GM18867 (cell line): ENCODE data around the gene PREX1.

ENCODE experiments used
- ATAC-seq: cut with Tn5 transposase; IDR thresholded peaks from one replicate; pipeline ENCODE4 v1.9.1; 2021; ENCODE audit warnings: mild to moderate bottlenecking, moderate library complexity; ENCODE audit not compliant: unreplicated experiment

PREX1 gene

DNA sequence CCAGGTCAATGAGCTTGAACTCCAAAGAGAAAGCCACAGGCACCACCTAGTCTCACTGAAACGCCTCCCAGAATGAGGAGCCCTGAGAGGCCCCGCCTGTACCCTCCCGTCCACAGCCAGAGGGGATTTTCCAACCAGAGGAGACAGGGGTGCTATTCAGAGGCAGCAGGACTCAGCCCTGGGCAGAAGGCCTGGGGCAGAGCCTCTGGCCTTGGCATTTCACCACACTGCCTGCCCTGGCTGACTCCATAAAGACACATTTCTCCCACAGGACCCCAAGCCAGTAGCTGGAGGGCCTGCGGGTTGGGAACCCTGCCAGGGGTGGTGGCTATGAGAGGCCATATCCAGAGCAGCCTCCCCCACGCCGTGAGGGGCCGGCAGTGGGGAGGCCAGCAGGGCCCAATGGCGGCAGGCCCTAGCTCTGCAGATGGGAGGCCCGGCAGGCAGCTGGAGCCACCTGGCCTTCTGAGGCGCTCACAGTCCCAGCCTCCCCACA is 159.3 kb downstream of the PREX1 start:
- ATAC-seq: no peak

DNA sequence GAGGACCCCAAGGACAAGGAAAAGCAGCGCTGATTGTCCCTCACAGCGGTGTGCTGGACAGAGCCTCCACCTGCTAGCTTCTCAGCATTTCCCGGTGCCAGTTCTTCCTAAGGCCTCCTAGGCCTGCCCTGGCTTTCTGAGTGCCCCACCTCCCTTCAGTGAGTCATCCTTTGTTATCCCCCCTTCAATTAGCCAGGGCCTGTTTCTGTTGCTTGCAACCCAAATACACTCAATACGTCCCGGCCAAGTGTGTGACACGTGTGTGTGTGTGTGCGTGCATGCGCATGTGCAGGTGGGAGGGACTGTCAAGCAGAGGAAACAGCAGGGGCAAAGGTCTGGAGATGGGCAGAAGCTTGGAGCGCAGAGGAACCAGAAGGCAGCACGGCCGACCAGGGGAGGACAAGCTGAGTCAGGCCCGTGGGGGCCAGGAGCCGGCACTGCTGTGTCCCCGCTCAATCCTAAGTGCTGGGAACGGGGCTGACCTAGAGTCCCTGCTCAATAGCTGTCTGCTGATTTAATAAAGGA is 159.8 kb downstream of the PREX1 start:
- no peak for ATAC-seq

DNA sequence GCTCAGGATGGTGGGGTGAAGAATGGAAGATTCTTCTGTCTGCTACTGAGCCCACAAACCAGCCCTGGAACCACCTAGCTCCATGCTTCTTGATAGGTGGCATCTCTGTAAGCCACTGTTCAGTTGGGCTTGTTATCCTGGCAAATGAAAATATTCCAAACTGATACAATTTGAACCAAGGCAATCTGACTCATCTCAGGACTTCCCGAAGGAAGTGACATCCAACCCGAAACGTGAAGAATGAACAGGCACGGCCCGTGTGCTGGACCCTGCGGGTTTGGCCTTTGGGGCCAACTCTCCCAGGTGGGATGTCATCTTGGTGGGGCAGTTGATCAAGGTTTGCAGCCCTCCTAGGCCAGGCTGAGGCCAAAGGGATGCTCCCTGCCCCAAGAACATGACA is 160.3 kb downstream of the PREX1 start:
- ATAC-seq: no peak

DNA sequence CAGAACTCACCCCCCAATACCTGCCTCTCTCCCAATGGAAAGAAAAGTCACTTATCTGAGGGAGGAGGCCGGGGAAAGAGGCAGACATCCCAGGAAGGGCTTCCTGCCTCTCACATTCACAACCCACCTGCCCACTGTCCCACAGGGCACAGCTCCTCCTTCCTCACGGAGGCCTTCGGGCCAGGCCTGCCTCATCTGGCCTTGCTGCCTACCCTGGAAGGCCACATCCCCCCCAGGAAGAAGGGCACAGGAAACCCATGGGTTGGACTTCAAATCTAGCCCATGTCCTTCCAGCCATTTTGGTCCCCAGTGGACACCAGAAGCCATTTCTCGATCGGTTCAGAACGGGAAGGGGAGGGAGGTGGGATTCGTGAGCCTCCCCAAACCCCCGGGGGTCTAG is 162.0 kb downstream of the PREX1 start:
- ATAC-seq: no peak

DNA sequence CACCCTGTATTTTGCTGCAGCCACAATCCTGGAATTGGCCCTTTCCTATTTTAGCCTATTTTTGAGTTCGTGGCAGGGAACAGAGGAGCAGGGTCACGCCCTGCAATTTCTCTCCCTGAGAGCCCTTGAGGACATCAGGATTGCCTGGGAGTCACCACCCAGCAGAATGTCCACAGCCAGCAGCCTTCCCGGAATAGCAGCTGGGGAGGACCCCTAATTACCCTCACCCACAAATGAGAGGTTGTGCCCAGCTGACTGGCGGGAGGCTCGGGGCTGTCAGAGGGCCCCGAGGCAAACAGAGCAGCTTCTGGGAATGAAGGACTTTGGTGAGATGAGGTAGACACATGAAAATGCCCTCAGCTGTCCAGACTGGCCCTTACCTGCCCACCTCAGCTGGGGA is 165.1 kb downstream of the PREX1 start:
- ATAC-seq: no peak

DNA sequence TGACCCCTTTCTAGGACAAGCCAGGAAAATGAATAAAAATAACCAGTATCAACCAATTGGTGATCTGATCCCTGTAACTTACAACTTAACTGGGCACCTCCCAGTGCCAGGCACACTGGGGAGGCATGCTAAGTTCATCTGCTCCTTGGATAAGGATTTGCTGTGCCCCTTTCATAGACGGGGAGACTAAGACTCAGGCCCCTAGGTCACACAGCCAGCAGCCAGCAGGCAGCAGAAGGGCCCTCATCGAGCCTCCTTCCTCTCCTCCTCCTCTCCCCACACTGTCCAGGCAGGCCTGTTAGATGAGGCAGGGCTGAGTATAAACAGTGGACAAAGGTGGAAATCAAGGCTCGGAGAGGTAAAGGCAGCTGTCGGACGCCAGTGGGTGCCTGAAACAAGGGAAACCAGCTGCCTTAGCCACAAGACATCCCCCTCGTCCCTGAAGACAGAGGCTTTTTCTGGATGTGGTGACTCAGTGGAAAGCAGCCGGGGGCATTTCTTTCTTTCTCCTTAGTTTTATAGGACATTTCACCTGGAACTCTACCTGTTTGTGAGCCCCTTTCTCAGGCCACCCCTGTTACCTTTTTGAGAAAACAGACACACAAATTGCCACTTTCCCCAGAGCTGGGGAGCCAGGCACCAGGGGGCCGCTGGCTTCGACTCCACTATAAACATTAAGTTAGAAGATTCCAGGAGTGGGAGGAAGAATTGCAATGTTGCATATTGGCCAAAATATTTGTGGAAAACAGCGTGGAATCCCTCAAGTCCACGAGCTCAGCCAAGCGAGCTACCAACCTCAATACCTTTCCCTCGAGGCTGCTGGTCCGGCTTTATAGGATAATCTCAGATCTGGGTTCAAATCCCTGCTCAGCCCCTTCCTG is 166.0 kb downstream of the PREX1 start:
- ATAC-seq: no peak

- no peak for ATAC-seq
Observed at GRCh38 chr20:48660788-48661187, 167.0 kb downstream of the PREX1 start.

DNA sequence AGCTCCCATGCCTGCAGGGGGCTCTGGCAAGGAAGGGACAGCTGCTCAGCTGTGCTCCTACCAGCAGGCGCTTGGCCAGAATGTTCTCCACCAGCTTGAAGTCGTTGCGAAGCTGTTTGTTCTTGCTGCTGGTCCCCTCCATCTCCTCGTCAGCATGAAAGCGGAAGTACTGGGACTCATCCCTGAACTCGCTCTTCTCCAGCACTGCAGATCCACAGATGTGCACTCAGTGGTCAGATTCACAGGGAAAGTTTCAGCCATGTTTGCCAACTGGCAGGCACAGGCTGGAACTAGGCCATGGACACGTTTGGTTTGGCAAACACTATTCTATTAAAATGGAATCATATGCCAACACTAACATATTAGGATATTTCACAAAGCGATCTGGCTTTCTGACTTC is 167.9 kb downstream of the PREX1 start:
- ATAC-seq: no peak

DNA sequence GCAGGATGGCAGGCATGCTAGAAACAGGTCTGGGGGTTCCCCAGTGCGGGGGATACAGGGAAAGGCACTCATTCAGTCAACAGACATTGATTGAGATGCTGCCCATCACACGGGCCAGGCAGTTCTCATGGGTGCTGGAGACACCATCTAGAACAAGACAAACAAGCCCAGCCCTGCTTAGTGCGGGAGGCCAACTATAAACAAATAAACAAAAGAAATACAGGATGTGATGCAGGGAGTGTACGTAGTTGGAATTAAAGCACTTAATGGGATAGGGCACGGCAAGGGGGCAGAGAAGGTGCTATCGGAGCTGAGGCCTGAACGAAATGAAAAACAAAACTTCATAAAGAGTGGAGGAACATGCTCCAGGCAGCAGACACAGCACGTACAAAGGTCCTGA is 169.3 kb downstream of the PREX1 start:
- no peak for ATAC-seq

- no peak for ATAC-seq
Observed at GRCh38 chr20:48658198-48658476, 169.7 kb downstream of the PREX1 start.

GRCh38 chr20:48657426-48658197 is 170.2 kb downstream of the PREX1 start:
- ATAC-seq: no peak

DNA sequence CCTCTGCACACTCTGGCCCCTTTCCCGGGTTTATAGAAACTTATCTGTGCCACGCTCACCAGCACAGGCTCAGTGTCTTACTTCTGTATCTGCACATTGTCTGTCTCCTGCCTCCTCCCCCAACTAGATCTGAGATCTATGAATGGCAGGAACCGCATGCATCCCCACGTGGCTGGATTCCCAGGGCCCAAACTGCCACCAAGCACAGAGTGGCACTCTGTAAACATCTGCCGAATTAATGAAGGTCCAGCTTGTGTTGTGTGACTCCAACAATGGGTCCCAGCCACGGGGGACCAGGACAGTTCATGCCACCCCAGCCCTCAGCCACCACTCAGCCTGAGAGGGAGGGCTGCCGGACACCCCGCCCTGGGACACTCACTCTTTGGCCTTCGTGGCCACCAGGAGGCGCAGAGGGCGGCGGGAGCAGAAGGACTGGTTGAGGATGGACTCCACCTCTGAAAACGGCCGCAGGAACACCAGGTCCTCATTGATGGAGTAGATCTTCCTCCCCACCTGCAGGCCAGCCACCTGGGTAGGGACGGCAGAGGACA is 171.1 kb downstream of the PREX1 start:
- no peak for ATAC-seq

DNA sequence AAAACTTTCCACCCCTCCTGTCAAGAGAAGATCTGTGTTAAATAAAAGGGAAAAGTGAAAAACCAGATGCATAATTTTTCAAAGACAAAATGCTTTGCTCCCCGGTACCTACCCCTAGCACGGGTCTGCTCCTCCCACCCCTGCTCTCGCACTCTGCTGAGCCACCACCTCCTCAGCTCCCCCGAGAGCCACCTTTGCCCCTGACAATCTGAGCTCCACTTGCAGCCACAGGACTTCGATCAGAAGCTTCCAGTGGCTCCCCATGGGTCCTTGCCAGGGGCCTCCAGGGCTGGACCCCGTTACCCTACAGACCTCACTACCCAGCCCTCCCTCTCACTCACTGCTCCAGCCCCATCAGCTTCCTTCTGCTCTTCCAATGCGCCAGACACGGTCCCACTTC is 171.7 kb downstream of the PREX1 start:
- no peak for ATAC-seq

GRCh38 chr20:48653706-48654051 is 174.1 kb downstream of the PREX1 start:
- no peak for ATAC-seq

GRCh38 chr20:48652961-48653705 is 174.7 kb downstream of the PREX1 start:
- no peak for ATAC-seq

GRCh38 chr20:48651960-48652359 is 175.8 kb downstream of the PREX1 start:
- ATAC-seq: no peak

DNA sequence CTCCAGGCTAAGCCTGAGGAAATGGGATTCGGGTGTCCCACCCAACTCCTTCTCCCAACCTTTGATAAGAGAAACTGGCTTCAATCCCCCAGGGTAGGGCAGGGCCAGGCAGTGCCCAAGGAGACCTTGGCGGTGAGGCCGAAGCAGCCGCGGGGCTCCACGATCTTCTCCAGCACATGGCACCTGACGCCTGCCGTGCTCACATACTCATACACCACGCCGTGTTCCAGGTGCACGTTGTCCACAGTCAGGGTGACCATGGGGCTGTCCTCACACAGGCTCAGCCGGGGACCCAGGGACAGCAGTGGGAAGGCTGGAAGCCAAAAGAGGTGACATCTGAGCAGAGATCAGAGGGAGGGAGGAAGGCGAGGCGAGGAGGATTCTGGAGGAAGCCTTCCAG is 176.5 kb downstream of the PREX1 start:
- no peak for ATAC-seq

DNA sequence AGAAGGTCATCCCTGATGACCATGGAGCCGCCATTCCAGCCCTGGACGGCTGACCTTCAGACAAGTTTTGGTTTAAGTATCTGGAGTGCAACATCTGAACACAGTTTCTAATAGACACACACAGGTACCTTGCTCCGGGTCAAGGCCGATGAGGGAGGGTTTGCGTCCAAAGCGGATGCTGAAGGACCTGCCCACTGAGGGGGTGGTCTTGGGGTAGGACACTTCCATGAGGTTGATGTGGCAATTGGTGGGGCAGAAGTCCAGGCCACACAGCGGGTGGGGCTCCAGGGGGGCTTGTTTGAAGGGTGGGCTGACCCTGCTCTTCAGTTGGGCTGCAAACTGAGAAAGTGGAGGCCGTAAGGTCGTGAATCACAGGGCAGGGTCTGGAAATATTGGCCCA is 177.9 kb downstream of the PREX1 start:
- ATAC-seq: no peak

GRCh38 chr20:48649104-48649626 is 178.6 kb downstream of the PREX1 start:
- no peak for ATAC-seq

DNA sequence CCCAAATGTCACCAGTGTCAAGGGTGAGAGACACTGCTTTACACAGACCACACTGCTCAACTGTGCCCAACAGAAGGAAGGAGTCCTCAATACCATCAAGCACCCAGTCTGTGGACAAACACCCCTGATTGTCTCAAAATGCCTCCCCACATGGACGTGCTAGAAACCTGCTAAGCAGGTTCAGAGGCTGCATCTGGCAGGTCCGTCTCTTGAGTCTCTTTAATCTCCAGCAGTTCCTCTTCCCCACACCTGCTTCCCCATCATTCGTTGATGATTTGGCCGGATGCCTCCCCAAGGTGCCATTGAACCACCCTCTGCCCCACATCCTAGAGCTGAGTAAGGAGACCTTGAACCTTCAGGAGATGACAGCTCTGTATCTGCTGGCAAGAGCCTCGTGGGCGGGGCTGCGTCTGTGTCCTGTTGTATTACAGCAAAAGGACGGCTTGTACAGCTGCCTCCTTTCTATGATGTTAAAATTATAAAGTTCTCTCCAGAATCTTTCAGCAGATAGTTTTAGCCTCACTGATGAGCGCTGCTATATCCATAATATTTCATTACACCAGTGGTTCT is 179.2 kb downstream of the PREX1 start:
- ATAC-seq: no peak

DNA sequence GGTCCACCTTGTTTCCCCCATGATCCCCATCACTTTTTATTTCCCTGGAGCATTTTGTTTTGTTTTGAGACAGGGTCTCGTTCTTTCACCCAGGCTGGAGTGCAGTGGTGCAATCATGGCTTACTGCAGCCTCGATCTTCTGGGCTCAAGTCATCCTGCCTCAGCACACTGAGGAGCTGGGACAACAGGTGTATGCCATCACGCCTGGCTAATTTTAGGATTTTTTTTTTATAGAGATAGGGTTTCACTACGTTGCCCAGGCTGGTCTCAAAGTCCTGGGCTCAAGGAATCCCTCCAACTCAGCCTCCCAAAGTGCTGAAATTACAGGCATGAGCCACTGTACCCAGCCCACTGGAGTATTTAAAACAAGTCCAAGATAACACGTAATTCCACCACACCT is 179.9 kb downstream of the PREX1 start:
- no peak for ATAC-seq
